Stimulated activated CD8-positive, alpha-beta memory T cell treated with anti-CD3 and anti-CD28 coated beads, Interleukin-7, amount 100 ng/mL, for 24 hours (primary cell): ENCODE data around the gene CRYBA1.
A peak's percentile ranks its signal among the peaks of the same experiment; 100 is the strongest.
"Not testable (repeated sequence)": the region's sequence is repeated elsewhere in the genome, so short reads cannot be mapped to it uniquely, and the experiment has no call there.

Experiments used
- DNase-seq: peaks from one replicate; pipeline ENCODE4 v3.0.0-alpha.2; 2020; ENCODE audit warnings: low read depth

The CRYBA1 gene

GRCh38 chr17:29246628-29247027, at the start of gene CRYBA1:
TSS of gene CRYBA1 (plus strand) at chr17:29246859. CDS start at chr17:29246864, 5 bp downstream.
- no peak for DNase-seq

- DNase-seq, result no peak
These were observed 49.0 kb upstream of the CRYBA1 start for GRCh38 chr17:29197516-29198272.

- not testable (repeated sequence) for DNase-seq
These were observed 42.4 kb upstream of the CRYBA1 start for GRCh38 chr17:29204068-29204804.

GRCh38 chr17:29205047-29205446, 41.6 kb upstream of the CRYBA1 start:
- no peak for DNase-seq

GRCh38 chr17:29207975-29208374, 38.7 kb upstream of the CRYBA1 start:
- DNase-seq, result no peak

GRCh38 chr17:29209073-29209472, 37.6 kb upstream of the CRYBA1 start:
- DNase-seq, result no peak

GRCh38 chr17:29210879-29211278, 35.8 kb upstream of the CRYBA1 start:
- DNase-seq, result no peak

GRCh38 chr17:29212094-29212631, 34.5 kb upstream of the CRYBA1 start:
- no peak for DNase-seq

- no peak for DNase-seq
These were observed 34.0 kb upstream of the CRYBA1 start for GRCh38 chr17:29212681-29213121.

GRCh38 chr17:29214215-29215146, 32.2 kb upstream of the CRYBA1 start:
- no peak for DNase-seq

- DNase-seq, result no peak
These were observed 31.5 kb upstream of the CRYBA1 start for GRCh38 chr17:29215174-29215573.

- DNase-seq, result no peak
These were observed 30.9 kb upstream of the CRYBA1 start for GRCh38 chr17:29215717-29216116.

GRCh38 chr17:29216181-29216580, 30.5 kb upstream of the CRYBA1 start:
- no peak for DNase-seq

- DNase-seq, result no peak
These were observed 29.8 kb upstream of the CRYBA1 start for GRCh38 chr17:29216856-29217255.

- peak; percentile 44 for DNase-seq
These were observed 27.1 kb upstream of the CRYBA1 start for GRCh38 chr17:29219378-29220047.

GRCh38 chr17:29221338-29221737, 25.3 kb upstream of the CRYBA1 start:
- DNase-seq, result not testable (repeated sequence)

GRCh38 chr17:29225396-29225795, 21.3 kb upstream of the CRYBA1 start:
- DNase-seq, result no peak

- DNase-seq, result no peak
These were observed 13.4 kb upstream of the CRYBA1 start for GRCh38 chr17:29233301-29233700.

- not testable (repeated sequence) for DNase-seq
These were observed 11.7 kb upstream of the CRYBA1 start for GRCh38 chr17:29234972-29235371.

- DNase-seq, result no peak
These were observed 10.8 kb upstream of the CRYBA1 start for GRCh38 chr17:29235904-29236303.

- no peak for DNase-seq
These were observed 9.1 kb upstream of the CRYBA1 start for GRCh38 chr17:29237476-29238132.
